Neutrophil (primary cell): ENCODE data around the gene SCAF1.

Source experiments
- H3K27ac ChIP-seq: fragments of 200-600 bp; sonication (generic); 2 replicates; pipeline ENCODE4 v1.5.1; 2016; ENCODE audit warnings: mild to moderate bottlenecking, moderate library complexity
- H3K27me3 ChIP-seq: fragments of 200-600 bp; sonication (generic); 2 replicates; pipeline ENCODE4 v1.6.0; 2016; ENCODE audit warnings: mild to moderate bottlenecking
- H3K36me3 ChIP-seq: fragments of 200-600 bp; sonication (generic); 2 replicates; pipeline ENCODE4 v1.5.1; 2017
- H3K4me1 ChIP-seq, 2 experiments: fragments of 200-600 bp in 1 of 2; sonication (generic) in 1 of 2; 1 replicate in 1 of 2; 2 replicates in 1 of 2; pipeline versions ENCODE4 v1.5.1 to v1.6.1; 2013 to 2016; ENCODE audit warnings: low read depth in 1 of 2, low read length in 1 of 2, mild to moderate bottlenecking in 1 of 2, moderate library complexity in 1 of 2; ENCODE audit not compliant: control insufficient read depth in 1 of 2, insufficient read depth in 1 of 2
- H3K4me3 ChIP-seq, 2 experiments: fragments of 200-600 bp in 1 of 2; sonication (generic) in 1 of 2; 1 replicate in 1 of 2; 2 replicates in 1 of 2; pipeline ENCODE4 v1.5.1; 2013 to 2016; ENCODE audit warnings: low read depth in 1 of 2, low read length in 1 of 2, mild to moderate bottlenecking in 1 of 2, moderate library complexity in 1 of 2
- H3K9me3 ChIP-seq: fragments of 200-600 bp; sonication (generic); 2 replicates; pipeline ENCODE4 v1.5.1; 2016
- TF ChIP-seq, protein P1 (sequence below): fragments of 200-600 bp; sonication (generic); IDR thresholded peaks from 2 replicates; pipeline ENCODE4 v1.5.1; 2016; ENCODE audit warnings: antibody characterized with exemption

The SCAF1 gene

DNA sequence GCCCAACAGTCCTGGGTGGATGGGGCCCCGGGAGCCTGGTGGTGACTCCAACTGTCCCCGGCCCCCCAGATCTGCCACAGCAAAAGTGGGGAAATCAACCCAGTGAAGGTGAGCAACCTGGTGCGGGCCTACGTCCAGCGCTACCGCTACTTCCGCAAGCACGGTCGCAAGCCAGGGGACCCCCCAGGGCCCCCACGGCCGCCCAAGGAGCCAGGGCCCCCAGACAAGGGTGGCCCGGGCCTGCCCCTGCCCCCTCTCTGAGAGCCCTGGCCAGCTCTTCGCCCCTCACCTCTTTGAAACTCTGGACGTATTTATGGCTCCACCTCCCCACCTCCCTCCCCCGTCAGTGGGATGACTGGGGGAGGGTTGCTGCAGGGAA lies 16.1 kb downstream of the SCAF1 start:
- Histone ChIP-seq H3K9me3 (no peaks in the 10 kb centered on the region), H3K4me3 (no peak overlapping the region), H3K4me1 (peaks cover 2% of the 10 kb centered on the region in 2 experiments), H3K27ac (no peak overlapping the region), H3K27me3 (no peaks in the 10 kb centered on the region), H3K36me3 (peaks cover 100% of the 10 kb centered on the region)
- TF ChIP-seq, protein P1, sequence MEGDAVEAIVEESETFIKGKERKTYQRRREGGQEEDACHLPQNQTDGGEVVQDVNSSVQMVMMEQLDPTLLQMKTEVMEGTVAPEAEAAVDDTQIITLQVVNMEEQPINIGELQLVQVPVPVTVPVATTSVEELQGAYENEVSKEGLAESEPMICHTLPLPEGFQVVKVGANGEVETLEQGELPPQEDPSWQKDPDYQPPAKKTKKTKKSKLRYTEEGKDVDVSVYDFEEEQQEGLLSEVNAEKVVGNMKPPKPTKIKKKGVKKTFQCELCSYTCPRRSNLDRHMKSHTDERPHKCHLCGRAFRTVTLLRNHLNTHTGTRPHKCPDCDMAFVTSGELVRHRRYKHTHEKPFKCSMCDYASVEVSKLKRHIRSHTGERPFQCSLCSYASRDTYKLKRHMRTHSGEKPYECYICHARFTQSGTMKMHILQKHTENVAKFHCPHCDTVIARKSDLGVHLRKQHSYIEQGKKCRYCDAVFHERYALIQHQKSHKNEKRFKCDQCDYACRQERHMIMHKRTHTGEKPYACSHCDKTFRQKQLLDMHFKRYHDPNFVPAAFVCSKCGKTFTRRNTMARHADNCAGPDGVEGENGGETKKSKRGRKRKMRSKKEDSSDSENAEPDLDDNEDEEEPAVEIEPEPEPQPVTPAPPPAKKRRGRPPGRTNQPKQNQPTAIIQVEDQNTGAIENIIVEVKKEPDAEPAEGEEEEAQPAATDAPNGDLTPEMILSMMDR, result no peak

DNA sequence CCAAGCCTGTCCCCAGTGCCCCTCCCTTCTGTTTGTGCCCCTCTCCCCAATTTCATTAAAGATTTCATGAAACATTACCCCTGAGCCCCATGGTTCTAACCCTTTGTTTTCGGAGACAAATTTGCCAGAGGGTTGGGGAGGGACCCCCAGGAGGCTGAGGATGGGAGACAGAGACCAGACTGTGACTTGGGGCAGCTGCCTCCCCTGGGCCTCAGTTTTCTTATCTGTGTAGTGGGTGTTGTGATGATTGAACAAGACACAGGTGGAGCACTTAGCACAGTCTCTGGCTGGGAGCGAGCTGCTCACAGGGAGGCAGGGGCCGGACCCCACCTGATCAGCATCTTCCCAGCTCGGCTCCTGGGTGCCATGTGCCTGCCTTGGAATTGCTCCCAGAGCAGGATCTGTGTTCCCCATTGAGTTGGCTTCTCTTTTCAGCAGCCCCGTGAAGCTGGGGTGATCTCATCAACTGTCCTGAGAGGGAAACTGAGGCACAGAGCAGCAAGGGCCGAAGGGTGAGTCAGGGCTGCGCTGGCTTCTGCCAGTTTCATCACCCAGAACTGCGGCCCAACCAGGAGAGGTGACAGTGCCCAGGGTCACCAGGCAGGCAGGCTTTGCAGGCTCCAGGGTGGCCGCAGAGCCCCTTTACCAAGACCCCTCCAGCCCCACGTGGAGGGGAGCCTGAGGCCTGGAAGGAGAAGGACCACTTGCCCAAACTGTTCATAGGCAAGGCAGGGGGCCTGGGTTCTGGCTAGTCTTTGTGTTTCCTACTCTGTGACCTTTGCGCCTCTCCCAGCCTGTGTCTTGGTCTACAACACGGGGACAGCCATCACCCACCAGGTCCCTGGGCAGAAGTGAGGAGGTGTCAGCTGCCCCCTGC lies 16.8 kb downstream of the SCAF1 start:
- TF ChIP-seq, protein P1, result no peak
- Histone ChIP-seq H3K9me3 (no peaks in the 10 kb centered on the region), H3K27me3 (no peaks in the 10 kb centered on the region), H3K36me3 (peaks cover 95% of the 10 kb centered on the region), H3K4me1 (peaks cover 8 to 9% of the 10 kb centered on the region in 2 experiments), H3K27ac (no peak overlapping the region), H3K4me3 (no peak overlapping the region)

DNA sequence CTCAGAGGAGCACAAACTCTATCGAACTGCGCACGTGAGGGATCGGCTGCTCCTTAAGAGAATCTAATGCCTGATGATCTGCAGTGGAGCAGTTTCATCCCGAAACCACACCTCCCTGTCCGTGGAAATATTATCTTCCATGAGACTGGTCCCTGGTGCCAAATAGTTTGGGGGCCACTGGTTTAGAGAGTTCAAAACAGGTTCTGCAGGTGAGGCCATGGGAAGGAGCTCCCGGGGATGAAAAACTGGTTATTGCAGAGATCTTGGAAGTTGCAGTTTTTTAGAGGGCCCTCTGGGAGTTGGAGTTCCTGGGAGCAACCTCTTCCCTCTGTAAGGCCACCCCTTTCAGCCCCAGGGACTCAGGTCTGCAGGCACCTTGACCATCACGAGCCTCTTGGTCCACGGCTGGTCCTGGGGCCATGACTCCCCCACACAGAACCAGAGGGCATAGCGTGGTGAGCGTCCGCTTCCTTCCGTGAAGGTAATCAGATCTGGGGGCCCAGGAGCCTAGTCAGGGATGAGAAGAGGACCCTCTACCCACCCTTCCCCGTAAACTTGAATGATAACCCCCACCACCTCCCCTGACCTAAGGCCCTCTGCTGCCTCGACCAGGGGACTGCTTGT lies 18.4 kb downstream of the SCAF1 start:
- Histone ChIP-seq H3K4me3 (no peak overlapping the region), H3K27me3 (no peaks in the 10 kb centered on the region), H3K4me1 (peaks cover 21 to 24% of the 10 kb centered on the region in 2 experiments), H3K27ac (no peak overlapping the region), H3K36me3 (peaks cover 78% of the 10 kb centered on the region), H3K9me3 (no peaks in the 10 kb centered on the region)
- TF ChIP-seq, protein P1, result no peak

DNA sequence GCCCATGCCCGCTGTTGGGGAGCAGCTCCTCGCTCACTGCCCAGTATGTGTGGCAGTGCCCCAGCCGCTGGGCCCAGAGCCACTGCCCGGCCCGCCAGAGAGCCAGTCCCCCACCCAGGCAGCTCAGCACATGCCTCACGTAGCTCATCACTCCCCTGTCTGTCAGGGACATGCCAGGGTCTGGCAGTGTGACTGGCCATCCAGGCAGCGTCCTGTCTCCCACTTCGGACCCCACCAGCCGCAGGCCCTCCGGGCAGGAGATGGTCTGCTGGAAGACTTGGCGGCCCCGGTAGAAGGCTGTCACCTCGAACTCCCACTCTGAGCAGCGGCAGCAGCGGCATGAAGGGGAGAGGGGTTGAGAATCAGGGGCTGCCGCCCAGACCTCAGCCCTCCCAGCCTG lies 20.0 kb downstream of the SCAF1 start:
- TF ChIP-seq, protein P1, result no peak
- Histone ChIP-seq H3K27ac (no peak overlapping the region), H3K27me3 (no peaks in the 10 kb centered on the region), H3K36me3 (peaks cover 63% of the 10 kb centered on the region), H3K4me1 (peaks cover 31 to 33% of the 10 kb centered on the region in 2 experiments), H3K4me3 (no peak overlapping the region), H3K9me3 (no peaks in the 10 kb centered on the region)

DNA sequence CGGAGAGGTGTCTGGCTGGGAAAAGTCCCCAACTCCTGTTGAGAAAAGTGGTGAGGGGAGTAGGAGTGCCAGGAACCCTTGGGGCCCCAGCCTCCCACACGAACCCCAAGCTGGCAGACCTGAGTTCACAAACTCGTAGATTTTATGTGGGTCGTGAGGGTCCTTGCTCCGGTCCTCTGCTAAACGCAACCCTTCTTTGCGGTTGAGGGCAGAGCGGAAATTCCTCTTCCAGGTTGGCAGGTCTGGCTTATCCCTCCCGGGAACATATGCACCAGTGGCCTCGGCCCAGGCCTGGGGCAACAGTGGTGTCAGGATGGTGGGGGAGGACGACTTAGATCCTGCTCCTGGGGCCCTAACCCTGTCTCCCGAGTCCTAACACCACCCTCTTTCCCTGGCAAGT lies 21.2 kb downstream of the SCAF1 start:
- no peak overlapping the region for H3K4me3 ChIP-seq
- peaks cover 51% of the 10 kb centered on the region for H3K36me3 ChIP-seq
- H3K9me3 ChIP-seq, result no peaks in the 10 kb centered on the region
- H3K4me1 ChIP-seq, result peaks cover 31 to 33% of the 10 kb centered on the region in 2 experiments
- H3K27me3 ChIP-seq, result no peaks in the 10 kb centered on the region
- H3K27ac ChIP-seq, result peak overlapping the region; percentile 92
- TF ChIP-seq, protein P1, result no peak
